Measurements from ENCODE around the gene RNASE8. TPM values are rescaled to one million over a fixed set of nuclear protein-coding genes. Genes with fewer than 3 reads are reported as not detected.

Gene RNASE8
- total RNA-seq, 1 donor from 2014 or later: not detected

- H3K79me2 ChIP-seq (ENCODE audit: insufficient read depth, low read length): peaks cover 49% of the 10 kb centered on the region
- no peaks in the 10 kb centered on the region for H3K27me3 Mint-ChIP-seq (ENCODE audit: low read depth, unreplicated experiment)
Observed at GRCh38 chr14:21074398-21075272, 17.0 kb downstream of the RNASE8 start.

GRCh38 chr14:21075719-21076437 is 18.3 kb downstream of the RNASE8 start:
- no peak for FAIRE-seq
- Mint-ChIP-seq H3K4me3 (ENCODE audit: unreplicated experiment) (peak overlapping the region; percentile 70), H3K27ac (ENCODE audit: unreplicated experiment) (no peak overlapping the region), H3K4me1 (ENCODE audit: low read depth, unreplicated experiment) (peaks cover 17% of the 10 kb centered on the region), H3K36me3 (ENCODE audit: low read depth, unreplicated experiment) (peaks cover 25% of the 10 kb centered on the region), H3K27me3 (ENCODE audit: low read depth, unreplicated experiment) (no peaks in the 10 kb centered on the region), H3K9me3 (ENCODE audit: unreplicated experiment) (no peaks in the 10 kb centered on the region)
- Histone ChIP-seq H3K4me2 (ENCODE audit: low read length) (no peak overlapping the region), H3K27ac (ENCODE audit: low read depth, low read length) (no peak overlapping the region), H3K36me3 (ENCODE audit: insufficient read depth, low read length) (peaks cover 60% of the 10 kb centered on the region), H3K9ac (ENCODE audit: low read length) (no peak overlapping the region), H3K79me2 (ENCODE audit: insufficient read depth, low read length) (peaks cover 43% of the 10 kb centered on the region), H3K4me3 (ENCODE audit: insufficient read depth, low read depth, low read length) (no peak overlapping the region), H3K4me1 (ENCODE audit: insufficient read depth, low read length) (peaks cover 19% of the 10 kb centered on the region), H3K9me3 (ENCODE audit: insufficient read depth, low read depth, low read length) (no peaks in the 10 kb centered on the region), H4K20me1 (ENCODE audit: insufficient read depth, low read length) (peaks cover 73% of the 10 kb centered on the region), H3K27me3 (ENCODE audit: insufficient read depth, low read length) (no peaks in the 10 kb centered on the region), H2AFZ (ENCODE audit: low read depth, low read length) (no peak overlapping the region)
- no peak for TF ChIP-seq EZH2 (IDR thresholded peaks at IDR 0.05; ENCODE audit: insufficient read depth, low read length)
- TF ChIP-seq CTCF (IDR thresholded peaks at IDR 0.05; ENCODE audit: insufficient read depth, low read depth, low read length): no peak
- DNase-seq (ENCODE audit: low read depth): no peak

More at GRCh38 chr14:21074398-21075272, 17.0 kb downstream of the RNASE8 start:
- peaks cover 17% of the 10 kb centered on the region for H3K4me1 Mint-ChIP-seq (ENCODE audit: low read depth, unreplicated experiment)
- no peaks in the 10 kb centered on the region for H3K27me3 ChIP-seq (ENCODE audit: insufficient read depth, low read length)
- H2AFZ ChIP-seq (ENCODE audit: low read depth, low read length): no peak overlapping the region
- FAIRE-seq (no peak), DNase-seq (ENCODE audit: low read depth) (no peak)
- peaks cover 68% of the 10 kb centered on the region for H4K20me1 ChIP-seq (ENCODE audit: insufficient read depth, low read length)
- H3K36me3 ChIP-seq (ENCODE audit: insufficient read depth, low read length): peaks cover 53% of the 10 kb centered on the region
- H3K9ac ChIP-seq (ENCODE audit: low read length): no peak overlapping the region
- no peak overlapping the region for H3K4me3 ChIP-seq (ENCODE audit: insufficient read depth, low read depth, low read length)
- TF ChIP-seq CTCF (IDR thresholded peaks at IDR 0.05; ENCODE audit: insufficient read depth, low read depth, low read length): no peak
- TF ChIP-seq EZH2 (IDR thresholded peaks at IDR 0.05; ENCODE audit: insufficient read depth, low read length): no peak
- H3K27ac ChIP-seq (ENCODE audit: low read depth, low read length): no peak overlapping the region
- no peaks in the 10 kb centered on the region for H3K9me3 Mint-ChIP-seq (ENCODE audit: unreplicated experiment)
- H3K9me3 ChIP-seq (ENCODE audit: insufficient read depth, low read depth, low read length): no peaks in the 10 kb centered on the region
- no peak overlapping the region for H3K27ac Mint-ChIP-seq (ENCODE audit: unreplicated experiment)
- H3K4me3 Mint-ChIP-seq (ENCODE audit: unreplicated experiment): no peak overlapping the region
- H3K4me1 ChIP-seq (ENCODE audit: insufficient read depth, low read length): peaks cover 21% of the 10 kb centered on the region
- no peak overlapping the region for H3K4me2 ChIP-seq (ENCODE audit: low read length)
- H3K36me3 Mint-ChIP-seq (ENCODE audit: low read depth, unreplicated experiment): peaks cover 22% of the 10 kb centered on the region

Measured in astrocyte (in vitro differentiated cells and primary cell).